ENCODE data around the gene NUB1.

NUB1 gene, protein sequence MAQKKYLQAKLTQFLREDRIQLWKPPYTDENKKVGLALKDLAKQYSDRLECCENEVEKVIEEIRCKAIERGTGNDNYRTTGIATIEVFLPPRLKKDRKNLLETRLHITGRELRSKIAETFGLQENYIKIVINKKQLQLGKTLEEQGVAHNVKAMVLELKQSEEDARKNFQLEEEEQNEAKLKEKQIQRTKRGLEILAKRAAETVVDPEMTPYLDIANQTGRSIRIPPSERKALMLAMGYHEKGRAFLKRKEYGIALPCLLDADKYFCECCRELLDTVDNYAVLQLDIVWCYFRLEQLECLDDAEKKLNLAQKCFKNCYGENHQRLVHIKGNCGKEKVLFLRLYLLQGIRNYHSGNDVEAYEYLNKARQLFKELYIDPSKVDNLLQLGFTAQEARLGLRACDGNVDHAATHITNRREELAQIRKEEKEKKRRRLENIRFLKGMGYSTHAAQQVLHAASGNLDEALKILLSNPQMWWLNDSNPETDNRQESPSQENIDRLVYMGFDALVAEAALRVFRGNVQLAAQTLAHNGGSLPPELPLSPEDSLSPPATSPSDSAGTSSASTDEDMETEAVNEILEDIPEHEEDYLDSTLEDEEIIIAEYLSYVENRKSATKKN

DNA sequence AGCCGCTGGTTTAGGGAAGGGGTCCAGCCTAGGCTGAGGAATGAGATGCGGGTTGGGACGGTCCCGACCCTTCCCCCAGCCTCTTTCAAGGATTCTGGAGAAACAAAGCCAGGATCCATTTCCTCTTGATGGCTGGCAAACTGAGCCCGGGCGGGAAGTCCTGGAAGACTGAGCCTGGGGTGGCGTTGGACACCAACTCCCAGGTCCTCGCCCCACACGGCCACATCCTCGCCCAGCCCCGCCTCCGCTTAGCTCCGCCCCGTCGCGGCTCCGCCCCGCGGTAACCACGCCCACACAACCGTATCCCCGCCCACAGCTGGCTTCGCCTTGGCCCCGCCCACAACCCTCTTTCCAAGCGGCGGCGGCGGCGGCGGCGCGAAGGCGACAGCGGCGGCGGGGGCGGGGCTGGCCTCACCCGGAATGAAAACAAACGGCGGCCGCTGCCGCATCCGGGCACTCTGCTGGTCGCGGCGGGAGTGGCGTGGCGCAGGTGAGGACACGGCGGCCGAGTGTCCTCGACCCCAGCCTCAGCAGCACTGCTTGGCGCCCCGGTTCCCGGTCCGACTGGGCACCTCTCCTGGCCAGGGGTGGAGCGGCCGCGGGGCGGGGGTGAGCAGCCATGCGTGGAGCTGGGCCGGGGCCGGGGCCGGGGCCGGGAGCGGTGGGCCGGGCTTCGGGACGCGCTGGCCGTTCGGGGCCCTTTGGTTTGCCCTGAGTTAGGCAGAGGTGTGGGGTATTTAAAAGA is at the start of gene NUB1:
NUB1 (plus strand) TSS at position 456 of the 745 bp plus-strand sequence. CDS start 3,538 bp downstream, outside the sequence.
- H3K36me3 ChIP-seq (ENCODE audit: insufficient read depth, insufficient read length, low read length), result peaks cover 20% of the 10 kb centered on the region
- peak; percentile 64 for DNase-seq (ENCODE audit: low read depth, low spot score)
- H3K9ac ChIP-seq (ENCODE audit: insufficient read length, low read depth), result peak within 1 kb of the TSS; percentile 74
- H3K4me3 ChIP-seq (ENCODE audit: insufficient read length, low read depth), result peak within 1 kb of the TSS; percentile 56
- no peaks in the 10 kb centered on the region for H3K27me3 ChIP-seq (ENCODE audit: insufficient read depth, insufficient read length)
- H3K9me3 ChIP-seq (ENCODE audit: insufficient read depth, low read length), result no peaks in the 10 kb centered on the region
- TF ChIP-seq ZNF274 (IDR thresholded peaks at IDR 0.05; ENCODE audit: low read depth, low read length), result no peak
- no peak for TF ChIP-seq SUZ12 (IDR thresholded peaks at IDR 0.05; ENCODE audit: extremely low read depth, insufficient read depth, insufficient read length)
- no peak for TF ChIP-seq YY1 (IDR thresholded peaks at IDR 0.05; ENCODE audit: insufficient read depth, insufficient read length)
- no peaks in the 10 kb centered on the region for H3K4me1 ChIP-seq (ENCODE audit: insufficient read depth, insufficient read length)

DNA sequence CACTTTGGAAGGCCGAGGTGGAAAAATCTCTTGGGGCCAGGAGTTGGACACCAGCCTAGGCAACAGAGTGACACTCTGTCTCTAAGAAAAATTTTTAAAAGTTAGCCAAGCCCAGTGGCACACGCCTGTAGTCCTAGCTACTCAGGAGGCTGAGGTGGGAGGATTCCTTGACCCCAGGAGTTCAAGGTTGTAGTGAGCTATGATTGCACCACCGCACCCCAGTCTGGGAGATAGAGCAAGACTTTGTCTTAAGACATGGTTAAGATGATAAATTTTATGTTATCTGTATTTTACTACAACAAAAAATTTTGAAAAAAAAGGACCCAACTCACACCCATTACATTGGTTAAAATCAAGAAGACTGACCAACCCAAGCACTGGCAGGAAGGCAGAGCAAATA is 48.8 kb upstream of the NUB1 start:
- H3K9me3 ChIP-seq (ENCODE audit: insufficient read depth, low read length), result no peaks in the 10 kb centered on the region
- no peak for TF ChIP-seq SUZ12 (IDR thresholded peaks at IDR 0.05; ENCODE audit: extremely low read depth, insufficient read depth, insufficient read length)
- TF ChIP-seq ZNF274 (IDR thresholded peaks at IDR 0.05; ENCODE audit: low read depth, low read length), result no peak
- no peak for TF ChIP-seq YY1 (IDR thresholded peaks at IDR 0.05; ENCODE audit: insufficient read depth, insufficient read length)
- H3K36me3 ChIP-seq (ENCODE audit: insufficient read depth, insufficient read length, low read length), result no peaks in the 10 kb centered on the region
- no peaks in the 10 kb centered on the region for H3K4me1 ChIP-seq (ENCODE audit: insufficient read depth, insufficient read length)
- no peak overlapping the region for H3K4me3 ChIP-seq (ENCODE audit: insufficient read length, low read depth)
- no peak for DNase-seq (ENCODE audit: low read depth, low spot score)
- no peak overlapping the region for H3K9ac ChIP-seq (ENCODE audit: insufficient read length, low read depth)
- H3K27me3 ChIP-seq (ENCODE audit: insufficient read depth, insufficient read length), result peaks cover 3% of the 10 kb centered on the region

DNA sequence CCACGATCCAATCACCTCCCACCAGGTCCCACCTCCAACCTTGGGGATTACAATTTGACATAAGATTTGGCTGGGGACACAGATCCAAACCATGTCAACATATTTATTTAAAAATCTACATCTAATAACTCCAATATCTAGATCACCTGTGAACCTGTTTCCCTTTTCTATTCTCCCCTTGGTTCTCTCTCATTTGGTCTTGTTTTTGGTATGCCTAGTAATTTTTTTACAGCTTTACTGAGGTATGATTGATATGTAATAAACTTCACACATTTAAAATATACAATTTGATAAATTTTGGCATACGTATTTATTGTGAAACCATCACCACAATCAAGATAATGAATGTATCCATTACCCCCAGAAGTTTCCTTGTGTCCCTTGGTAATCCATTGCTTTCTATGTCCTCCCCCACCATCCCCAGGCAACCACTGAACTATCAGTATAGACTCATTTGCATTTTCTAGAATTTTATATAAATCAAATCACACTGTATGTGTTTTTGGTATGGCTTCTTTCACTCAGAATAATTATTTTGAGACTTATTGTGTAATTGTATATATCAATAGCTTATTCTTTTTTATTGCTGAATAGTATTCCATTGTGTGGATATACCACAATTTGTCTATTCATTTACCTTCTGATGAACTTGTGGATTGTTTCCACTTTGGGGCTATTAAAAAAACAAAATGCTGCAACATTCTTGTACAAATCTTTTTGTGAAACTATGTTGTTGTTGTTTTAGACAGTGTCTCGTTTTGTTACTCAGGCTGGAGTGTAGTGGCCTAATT is 45.2 kb upstream of the NUB1 start:
- no peak for DNase-seq (ENCODE audit: low read depth, low spot score)
- Histone ChIP-seq H3K36me3 (ENCODE audit: insufficient read depth, insufficient read length, low read length) (no peaks in the 10 kb centered on the region), H3K9me3 (ENCODE audit: insufficient read depth, low read length) (no peaks in the 10 kb centered on the region), H3K4me3 (ENCODE audit: insufficient read length, low read depth) (no peak overlapping the region), H3K4me1 (ENCODE audit: insufficient read depth, insufficient read length) (no peaks in the 10 kb centered on the region), H3K9ac (ENCODE audit: insufficient read length, low read depth) (no peak overlapping the region), H3K27me3 (ENCODE audit: insufficient read depth, insufficient read length) (peaks cover 6% of the 10 kb centered on the region)
- no peak for TF ChIP-seq YY1 (IDR thresholded peaks at IDR 0.05; ENCODE audit: insufficient read depth, insufficient read length)
- TF ChIP-seq SUZ12 (IDR thresholded peaks at IDR 0.05; ENCODE audit: extremely low read depth, insufficient read depth, insufficient read length), result no peak
- no peak for TF ChIP-seq ZNF274 (IDR thresholded peaks at IDR 0.05; ENCODE audit: low read depth, low read length)

DNA sequence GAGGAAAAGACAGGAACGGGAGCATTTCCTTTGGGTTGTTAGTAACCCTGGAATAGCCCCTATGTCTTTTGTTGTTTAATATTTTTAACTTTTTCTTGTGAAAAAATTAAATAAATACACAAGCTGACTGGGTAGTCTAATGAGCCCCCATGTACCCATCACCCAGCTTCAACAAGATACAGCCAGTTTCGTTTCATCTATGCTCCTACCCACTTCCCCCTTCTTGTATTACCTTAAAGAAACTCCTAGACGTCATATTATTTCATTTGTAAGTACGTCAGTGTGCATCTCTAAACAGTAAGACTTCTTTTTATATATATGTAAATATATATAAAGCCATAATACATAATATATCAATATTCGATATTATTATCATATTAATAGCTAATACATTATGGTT is 42.8 kb upstream of the NUB1 start:
- no peaks in the 10 kb centered on the region for H3K9me3 ChIP-seq (ENCODE audit: insufficient read depth, low read length)
- H3K27me3 ChIP-seq (ENCODE audit: insufficient read depth, insufficient read length), result peaks cover 21% of the 10 kb centered on the region
- H3K36me3 ChIP-seq (ENCODE audit: insufficient read depth, insufficient read length, low read length), result no peaks in the 10 kb centered on the region
- H3K9ac ChIP-seq (ENCODE audit: insufficient read length, low read depth), result no peak overlapping the region
- no peak overlapping the region for H3K4me3 ChIP-seq (ENCODE audit: insufficient read length, low read depth)
- TF ChIP-seq YY1 (IDR thresholded peaks at IDR 0.05; ENCODE audit: insufficient read depth, insufficient read length) (no peak), ZNF274 (IDR thresholded peaks at IDR 0.05; ENCODE audit: low read depth, low read length) (no peak), SUZ12 (IDR thresholded peaks at IDR 0.05; ENCODE audit: extremely low read depth, insufficient read depth, insufficient read length) (no peak)
- H3K4me1 ChIP-seq (ENCODE audit: insufficient read depth, insufficient read length), result no peaks in the 10 kb centered on the region
- DNase-seq (ENCODE audit: low read depth, low spot score), result no peak

DNA sequence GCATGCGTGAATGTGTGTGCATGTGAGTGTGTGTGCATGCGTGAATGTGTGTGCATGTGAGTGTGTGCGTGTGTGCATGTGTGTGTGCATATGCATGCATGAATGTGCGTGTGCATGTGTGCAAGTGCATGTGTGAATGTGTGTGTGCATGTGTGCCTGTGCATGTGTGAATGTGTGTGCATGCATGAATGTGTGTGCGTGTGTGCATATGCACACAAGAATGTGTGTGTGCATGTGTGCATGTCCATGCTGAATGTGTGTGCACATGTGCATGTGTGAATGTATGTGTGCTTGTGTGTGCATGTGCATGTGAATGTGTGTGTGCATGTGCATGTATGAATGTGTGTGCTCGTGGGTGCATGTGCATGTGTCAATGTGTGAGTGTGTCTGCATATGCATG is 42.1 kb upstream of the NUB1 start:
- Histone ChIP-seq H3K4me1 (ENCODE audit: insufficient read depth, insufficient read length) (no peaks in the 10 kb centered on the region), H3K9me3 (ENCODE audit: insufficient read depth, low read length) (no peaks in the 10 kb centered on the region), H3K9ac (ENCODE audit: insufficient read length, low read depth) (no peak overlapping the region), H3K36me3 (ENCODE audit: insufficient read depth, insufficient read length, low read length) (no peaks in the 10 kb centered on the region), H3K4me3 (ENCODE audit: insufficient read length, low read depth) (no peak overlapping the region), H3K27me3 (ENCODE audit: insufficient read depth, insufficient read length) (peaks cover 25% of the 10 kb centered on the region)
- TF ChIP-seq SUZ12 (IDR thresholded peaks at IDR 0.05; ENCODE audit: extremely low read depth, insufficient read depth, insufficient read length) (no peak), ZNF274 (IDR thresholded peaks at IDR 0.05; ENCODE audit: low read depth, low read length) (no peak), YY1 (IDR thresholded peaks at IDR 0.05; ENCODE audit: insufficient read depth, insufficient read length) (no peak)
- DNase-seq (ENCODE audit: low read depth, low spot score), result no peak

DNA sequence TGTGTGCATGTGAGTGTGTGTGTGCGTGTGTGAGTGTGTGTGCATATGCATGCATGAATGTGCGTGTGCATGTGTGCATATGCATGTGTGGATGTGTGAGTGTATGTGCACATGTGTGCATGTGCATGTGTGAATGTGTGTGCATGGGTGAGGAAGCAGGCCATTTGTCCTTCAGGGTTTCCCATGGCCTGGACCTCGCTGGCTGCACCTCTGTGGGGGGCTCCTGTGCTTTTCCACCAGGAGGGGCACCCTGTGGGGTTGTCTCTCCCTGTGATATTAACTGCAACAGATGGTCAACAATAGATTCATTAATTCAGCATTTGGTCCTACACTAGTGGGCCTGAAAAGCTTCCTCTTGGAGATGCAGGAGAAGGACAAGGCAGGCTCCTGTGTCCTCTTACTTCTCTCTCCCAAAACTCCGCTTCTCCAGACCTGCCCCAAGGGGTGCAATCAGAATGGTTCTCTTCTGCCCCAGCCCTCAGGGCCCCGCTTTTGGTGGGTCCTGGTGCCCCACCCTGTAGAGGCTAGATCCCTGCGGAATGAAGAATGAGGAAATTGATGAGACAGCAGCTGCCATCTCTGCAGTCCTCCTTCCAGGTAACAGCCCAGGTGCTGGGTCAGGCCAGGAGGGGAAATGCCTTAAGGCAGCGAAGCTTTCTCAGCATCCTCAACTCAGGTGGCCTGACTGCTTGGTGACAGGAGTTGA is 41.5 kb upstream of the NUB1 start:
- peaks cover 25% of the 10 kb centered on the region for H3K27me3 ChIP-seq (ENCODE audit: insufficient read depth, insufficient read length)
- TF ChIP-seq SUZ12 (IDR thresholded peaks at IDR 0.05; ENCODE audit: extremely low read depth, insufficient read depth, insufficient read length) (no peak), YY1 (IDR thresholded peaks at IDR 0.05; ENCODE audit: insufficient read depth, insufficient read length) (no peak)
- DNase-seq (ENCODE audit: low read depth, low spot score), result no peak
- no peaks in the 10 kb centered on the region for H3K4me1 ChIP-seq (ENCODE audit: insufficient read depth, insufficient read length)
- no peaks in the 10 kb centered on the region for H3K9me3 ChIP-seq (ENCODE audit: insufficient read depth, low read length)
- no peak overlapping the region for H3K9ac ChIP-seq (ENCODE audit: insufficient read length, low read depth)
- H3K4me3 ChIP-seq (ENCODE audit: insufficient read length, low read depth), result no peak overlapping the region
- no peaks in the 10 kb centered on the region for H3K36me3 ChIP-seq (ENCODE audit: insufficient read depth, insufficient read length, low read length)

Measured in NT2/D1 (cell line).